ENCODE measurements around the gene BAZ2A. TPM values are rescaled to one million over a fixed set of nuclear protein-coding genes. Genes with fewer than 3 reads are reported as not detected.

The BAZ2A gene
- total RNA-seq, 4 donors from 2014 or later: 61.9 to 172 (median 82.3) TPM

DNA sequence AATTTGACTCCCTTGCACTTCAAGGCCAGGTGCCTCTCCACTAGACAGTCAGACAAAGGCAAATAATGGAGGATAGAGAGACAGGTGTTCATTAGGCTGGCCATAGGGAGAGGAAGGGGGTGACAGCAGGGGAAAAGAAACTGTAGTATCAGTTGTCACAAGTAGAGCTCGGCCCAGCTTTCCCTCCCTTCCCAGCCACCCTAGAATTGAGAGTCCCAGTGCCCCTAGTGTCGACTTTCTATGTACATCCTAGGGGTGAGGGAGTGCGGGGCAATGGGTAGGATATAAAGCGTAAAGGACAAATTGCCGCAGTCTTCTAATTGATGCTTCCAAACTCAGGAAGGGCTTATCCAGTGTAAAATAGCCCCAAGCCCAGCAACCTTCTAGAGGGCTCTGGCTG lies 39.0 kb downstream of the BAZ2A start:
- TF ChIP-seq, protein P1, sequence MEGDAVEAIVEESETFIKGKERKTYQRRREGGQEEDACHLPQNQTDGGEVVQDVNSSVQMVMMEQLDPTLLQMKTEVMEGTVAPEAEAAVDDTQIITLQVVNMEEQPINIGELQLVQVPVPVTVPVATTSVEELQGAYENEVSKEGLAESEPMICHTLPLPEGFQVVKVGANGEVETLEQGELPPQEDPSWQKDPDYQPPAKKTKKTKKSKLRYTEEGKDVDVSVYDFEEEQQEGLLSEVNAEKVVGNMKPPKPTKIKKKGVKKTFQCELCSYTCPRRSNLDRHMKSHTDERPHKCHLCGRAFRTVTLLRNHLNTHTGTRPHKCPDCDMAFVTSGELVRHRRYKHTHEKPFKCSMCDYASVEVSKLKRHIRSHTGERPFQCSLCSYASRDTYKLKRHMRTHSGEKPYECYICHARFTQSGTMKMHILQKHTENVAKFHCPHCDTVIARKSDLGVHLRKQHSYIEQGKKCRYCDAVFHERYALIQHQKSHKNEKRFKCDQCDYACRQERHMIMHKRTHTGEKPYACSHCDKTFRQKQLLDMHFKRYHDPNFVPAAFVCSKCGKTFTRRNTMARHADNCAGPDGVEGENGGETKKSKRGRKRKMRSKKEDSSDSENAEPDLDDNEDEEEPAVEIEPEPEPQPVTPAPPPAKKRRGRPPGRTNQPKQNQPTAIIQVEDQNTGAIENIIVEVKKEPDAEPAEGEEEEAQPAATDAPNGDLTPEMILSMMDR (IDR thresholded peaks at IDR 0.05; ENCODE audit: low read depth): no peak

DNA sequence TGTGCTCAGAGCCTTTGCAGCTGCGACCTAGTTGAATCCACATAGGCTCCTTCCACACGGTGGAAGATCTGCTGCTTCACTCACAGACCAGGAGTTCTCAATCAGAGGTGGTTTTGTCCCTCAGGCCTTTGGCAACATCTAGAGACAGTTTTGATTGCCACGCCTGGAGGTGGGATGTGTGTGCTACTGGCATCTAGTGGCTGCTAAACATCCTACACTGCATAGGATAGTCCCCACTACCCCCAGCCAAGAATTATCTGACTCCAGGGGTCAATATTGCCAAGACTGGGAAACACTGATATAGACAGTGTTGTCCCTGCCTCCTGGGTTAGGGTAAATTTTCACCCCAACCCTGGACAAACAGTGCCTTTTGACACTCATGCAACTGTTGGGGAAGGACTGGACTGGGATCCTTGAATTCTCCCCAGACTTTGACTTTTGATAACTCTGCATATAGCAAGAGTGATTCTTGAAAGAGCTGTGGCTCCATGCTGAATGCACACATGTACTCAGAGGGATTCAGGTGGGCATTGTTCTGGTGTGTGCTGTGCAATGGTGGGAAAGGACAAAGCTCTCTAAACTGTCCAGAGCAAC lies 39.8 kb downstream of the BAZ2A start:
- TF ChIP-seq, protein P1 (IDR thresholded peaks at IDR 0.05; ENCODE audit: low read depth): no peak

DNA sequence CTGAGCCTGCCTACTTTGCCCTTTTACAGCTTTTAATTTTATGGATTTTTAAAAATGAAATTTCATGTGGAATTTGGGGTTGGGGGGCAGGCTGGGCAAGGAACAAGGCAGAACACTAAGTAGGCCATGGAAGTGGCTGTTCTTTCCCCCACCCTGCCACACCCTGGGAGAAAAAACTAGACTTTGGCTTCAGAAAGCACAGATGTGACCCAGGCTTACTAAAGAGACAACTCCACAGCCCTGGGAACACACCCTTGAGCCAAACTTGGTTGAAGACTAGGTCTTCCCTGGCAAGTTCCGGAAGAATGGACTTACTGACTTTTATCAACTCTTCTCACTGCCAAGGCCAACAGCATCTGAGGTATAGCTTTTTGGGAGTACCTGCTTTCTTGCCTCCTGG lies 40.3 kb downstream of the BAZ2A start:
- TF ChIP-seq, protein P1 (IDR thresholded peaks at IDR 0.05; ENCODE audit: low read depth): no peak

DNA sequence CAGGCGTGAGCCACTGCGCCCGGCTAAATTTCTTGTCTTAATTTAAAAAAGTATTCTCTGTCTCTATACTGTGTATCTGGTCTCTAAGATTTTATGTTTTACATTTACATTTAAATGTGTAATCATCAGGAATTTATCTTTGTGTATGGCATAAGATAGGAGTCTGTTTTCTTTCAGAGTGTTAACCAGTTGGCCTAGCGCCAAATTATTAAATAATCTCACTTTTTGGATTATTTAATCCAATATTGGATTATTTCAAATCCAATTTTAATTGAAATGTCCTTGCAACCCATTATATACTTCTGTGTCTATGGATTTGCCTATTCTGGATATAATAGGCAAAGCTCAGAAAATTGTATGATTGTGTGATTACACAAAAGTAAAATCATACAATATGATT lies 45.0 kb downstream of the BAZ2A start:
- TF ChIP-seq, protein P1 (IDR thresholded peaks at IDR 0.05; ENCODE audit: low read depth): no peak

DNA sequence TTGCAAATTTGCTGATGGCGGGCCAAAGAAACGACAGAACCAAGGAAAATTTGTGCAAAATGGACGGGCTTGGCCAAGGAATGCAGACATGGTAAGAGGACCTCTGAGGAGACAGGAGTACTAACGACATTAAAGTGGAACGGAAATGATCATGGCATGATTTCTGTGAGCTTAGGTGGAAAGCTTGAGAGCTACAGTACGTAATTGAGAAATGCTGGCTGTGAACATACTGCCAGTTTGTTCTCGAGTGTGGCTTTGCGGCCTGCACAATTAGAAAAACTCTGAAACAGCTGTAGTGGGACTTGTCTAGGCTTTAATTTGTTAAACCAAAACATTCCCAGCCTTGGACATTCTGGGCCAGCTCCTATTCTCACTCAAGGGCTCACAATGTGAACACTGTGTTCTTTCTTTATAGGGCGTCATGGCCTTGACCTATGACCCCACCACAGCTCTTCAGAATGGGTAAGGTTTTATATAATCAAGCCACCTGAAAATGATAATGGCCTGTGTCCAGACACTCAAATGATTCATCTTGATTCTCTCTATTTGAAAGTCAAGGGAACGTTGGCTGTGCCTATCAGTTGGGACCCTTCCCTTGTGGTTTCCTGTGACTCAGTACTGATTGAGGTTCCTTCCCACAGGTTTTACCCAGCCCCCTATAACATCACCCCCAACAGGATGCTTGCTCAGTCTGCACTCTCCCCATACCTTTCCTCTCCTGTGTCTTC lies 48.5 kb downstream of the BAZ2A start:
- TF ChIP-seq, protein P1 (IDR thresholded peaks at IDR 0.05; ENCODE audit: low read depth): no peak

DNA sequence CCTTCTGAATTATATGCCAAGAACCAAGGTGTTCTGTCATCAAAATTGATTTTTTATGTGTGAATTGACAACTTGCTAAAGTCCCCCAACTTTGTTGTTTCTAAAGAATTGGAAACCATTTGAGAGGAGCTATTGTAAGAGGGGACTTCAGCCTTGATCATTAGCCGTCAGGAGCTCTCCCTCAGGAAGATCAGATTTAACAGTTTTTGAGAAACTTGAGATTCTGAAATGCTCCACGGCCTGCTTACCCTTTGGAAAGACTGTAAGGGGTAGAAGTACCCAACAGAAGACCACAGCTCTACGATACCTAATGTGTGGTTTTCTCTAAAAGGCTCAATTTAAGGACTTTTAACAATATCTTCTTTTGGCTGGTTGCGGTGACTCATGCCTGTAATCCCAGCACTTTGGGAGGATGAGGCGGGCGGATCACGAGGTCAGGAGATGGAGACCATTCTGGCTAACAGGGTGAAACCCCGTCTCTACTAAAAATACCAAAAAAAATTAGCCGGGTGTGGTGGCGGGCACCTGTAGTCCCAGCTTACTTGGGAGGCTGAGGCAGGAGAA lies 51.1 kb downstream of the BAZ2A start:
- TF ChIP-seq, protein P1 (IDR thresholded peaks at IDR 0.05; ENCODE audit: low read depth): no peak

DNA sequence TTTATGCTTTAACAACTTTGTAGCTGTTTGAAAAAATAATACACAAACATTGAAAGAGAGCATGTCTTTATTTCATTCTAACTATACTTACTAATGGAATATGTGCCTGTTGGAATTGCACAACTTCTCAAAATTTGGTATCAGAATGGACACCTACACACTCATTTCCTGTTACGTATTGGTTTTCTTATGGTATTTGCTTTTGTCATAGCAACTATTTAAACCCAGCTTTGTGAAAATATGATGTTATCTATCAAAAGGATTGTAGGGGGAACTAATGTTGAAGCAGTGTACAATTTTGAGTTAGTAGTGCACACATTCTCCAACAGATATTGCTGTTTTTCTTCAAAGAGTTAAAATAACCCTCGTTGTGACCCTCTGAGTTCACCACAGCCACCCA lies 55.9 kb downstream of the BAZ2A start:
- TF ChIP-seq, protein P1 (IDR thresholded peaks at IDR 0.05; ENCODE audit: low read depth): no peak
